ENCODE measurements around the gene SLC39A11. TPM values are rescaled to one million over a fixed set of nuclear protein-coding genes. Genes with fewer than 3 reads are reported as not detected.

Gene SLC39A11
- total RNA-seq, 4 donors from 2014 or later: 55.1 to 123 (median 97.0) TPM

GRCh38 chr17:72920513-72920912 is 172.0 kb downstream of the SLC39A11 start:
- Histone ChIP-seq H3K27ac (no peak overlapping the region), H3K36me3 (no peaks in the 10 kb centered on the region), H3K4me1 (peaks cover 10 to 18% of the 10 kb centered on the region in 2 donors), H3K4me3 (replicated peaks in 1 of 3) (no peak overlapping the region), H3K9me3 (no peaks in the 10 kb centered on the region), H3K27me3 (no peaks in the 10 kb centered on the region)
- 96 to 99% methylated on average over 2 of the region's 2 CpGs for whole genome bisulfite sequencing, 2 donors
- no peak for TF ChIP-seq POLR2A (IDR thresholded peaks at IDR 0.05)
- TF ChIP-seq CTCF (IDR thresholded peaks at IDR 0.05): no peak
- intact Hi-C loops (cut with DNase I): no loop called here
- DNase-seq: no peak

DNA sequence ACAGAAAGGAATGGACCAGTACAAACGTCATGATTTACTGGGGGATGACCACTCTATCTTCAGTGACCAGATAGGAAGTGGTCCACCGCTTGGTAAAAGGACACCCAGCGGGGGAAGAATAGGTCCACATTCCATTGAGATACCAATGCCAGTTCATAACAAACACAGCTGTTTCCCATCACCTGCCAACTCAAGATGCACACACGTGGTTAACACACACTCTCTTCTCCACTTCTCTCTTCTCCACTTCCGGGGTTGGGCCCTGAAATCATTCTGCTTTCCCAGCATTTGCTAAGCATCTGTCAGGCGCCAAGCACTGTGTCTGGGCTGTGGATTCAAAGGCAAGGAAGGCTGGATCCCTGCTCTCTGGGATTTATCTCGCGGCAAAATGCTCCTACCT is 175.5 kb downstream of the SLC39A11 start:
- intact Hi-C loops (cut with DNase I): no loop called here
- no peak overlapping the region for H3K27ac ChIP-seq
- WGBS, 2 donors: 95 to 96% methylated on average over 8 of the region's 8 CpGs
- DNase-seq: no peak
- no peak overlapping the region for H3K4me3 ChIP-seq (replicated peaks in 1 of 3)
- peaks cover 6 to 9% of the 10 kb centered on the region in 2 donors for H3K4me1 ChIP-seq
- no peaks in the 10 kb centered on the region for H3K9me3 ChIP-seq
- H3K27me3 ChIP-seq: no peaks in the 10 kb centered on the region
- H3K36me3 ChIP-seq: no peaks in the 10 kb centered on the region
- TF ChIP-seq POLR2A (IDR thresholded peaks at IDR 0.05): no peak
- TF ChIP-seq CTCF (IDR thresholded peaks at IDR 0.05): no peak

GRCh38 chr17:72915625-72916081 is 176.8 kb downstream of the SLC39A11 start:
- TF ChIP-seq CTCF (IDR thresholded peaks at IDR 0.05) (no peak), POLR2A (IDR thresholded peaks at IDR 0.05) (no peak)
- no peaks in the 10 kb centered on the region for H3K27me3 ChIP-seq
- no peaks in the 10 kb centered on the region for H3K9me3 ChIP-seq
- H3K4me1 ChIP-seq: no peaks in the 10 kb centered on the region
- no peak for DNase-seq
- intact Hi-C loops (cut with DNase I): no loop called here
- no peak overlapping the region for H3K27ac ChIP-seq
- no peaks in the 10 kb centered on the region for H3K36me3 ChIP-seq
- no peak overlapping the region for H3K4me3 ChIP-seq (replicated peaks in 1 of 3)
- WGBS, 2 donors: 88 to 93% methylated on average over 10 of the region's 10 CpGs

GRCh38 chr17:72913142-72913682 is 179.3 kb downstream of the SLC39A11 start:
- Histone ChIP-seq H3K9me3 (no peaks in the 10 kb centered on the region), H3K4me1 (no peaks in the 10 kb centered on the region), H3K36me3 (no peaks in the 10 kb centered on the region), H3K27ac (no peak overlapping the region), H3K27me3 (no peaks in the 10 kb centered on the region), H3K4me3 (replicated peaks in 1 of 3) (no peak overlapping the region)
- no peak for DNase-seq
- intact Hi-C loops (cut with DNase I): no loop called here
- whole genome bisulfite sequencing, 2 donors: 82 to 89% methylated on average over 5 of the region's 5 CpGs
- no peak for TF ChIP-seq POLR2A (IDR thresholded peaks at IDR 0.05)
- TF ChIP-seq CTCF (IDR thresholded peaks at IDR 0.05): no peak

DNA sequence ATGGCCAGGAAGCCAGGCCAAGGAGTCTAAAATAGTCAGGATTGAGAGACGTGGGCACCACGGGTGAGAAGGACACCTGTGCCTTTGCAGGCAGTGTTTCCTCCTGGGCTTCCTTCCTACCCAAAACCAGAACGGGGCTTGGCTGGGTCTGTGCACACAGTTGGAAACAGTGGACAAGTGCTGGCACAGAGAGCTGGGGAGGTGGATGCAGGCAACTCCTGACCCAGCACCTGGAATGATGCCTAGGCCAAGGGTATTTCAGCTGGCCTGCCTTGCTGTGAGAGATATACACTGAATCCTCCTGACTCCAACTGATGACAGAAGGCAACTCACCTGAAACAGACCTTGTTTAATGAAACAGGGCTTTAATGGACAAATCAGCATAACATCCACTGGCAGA is 186.2 kb downstream of the SLC39A11 start:
- H3K4me3 ChIP-seq (replicated peaks in 1 of 3): no peak overlapping the region
- DNase-seq: no peak
- no peaks in the 10 kb centered on the region for H3K9me3 ChIP-seq
- intact Hi-C loops (cut with DNase I): no loop called here
- no peaks in the 10 kb centered on the region for H3K4me1 ChIP-seq
- 75 to 88% methylated on average over 3 of the region's 3 CpGs for WGBS, 2 donors
- no peaks in the 10 kb centered on the region for H3K27me3 ChIP-seq
- H3K36me3 ChIP-seq: peaks cover 0 to 3% of the 10 kb centered on the region in 2 donors
- no peak overlapping the region for H3K27ac ChIP-seq
- TF ChIP-seq POLR2A (IDR thresholded peaks at IDR 0.05) (no peak), CTCF (IDR thresholded peaks at IDR 0.05) (no peak)

All from thyroid gland (tissue), 4 donors.